HCT116 (cell line): ENCODE data around the gene MAGOHB. TPM values are rescaled to one million over a fixed set of nuclear protein-coding genes. Genes with fewer than 3 reads are reported as not detected.

Source experiments
- ATAC-seq: fragments of 200-7000 bp; cut with Tn5 transposase; 2 replicates; pipeline ENCODE4 v1.9.1; 2020; ENCODE audit warnings: mild to moderate bottlenecking, moderate library complexity
- BruUV-seq: library from RNA; stranded (reverse); fragments of 400-500 nt; replicated peaks from 2 replicates; lab custom pipeline; 2021; lab: Mats Ljungman, UMichigan
- CTCF ChIA-PET: fragments of 300-600 bp; sonication (Branson Sonifier 250); formaldehyde crosslinking; loops from one replicate; lab custom pipeline; 2021; ENCODE audit warnings: antibody characterized with exemption; lab: Charles Lee
- POLR2A ChIA-PET: fragments of 300-600, 350-600 bp; sonication (Branson Sonifier 250); formaldehyde crosslinking; loops from one replicate; lab custom pipeline; 2021; ENCODE audit warnings: antibody characterized with exemption; lab: Charles Lee
- RAD21 ChIA-PET, 2 experiments: fragments of 300-600 bp; sonication (Branson Sonifier 250); formaldehyde crosslinking; loops; one replicate each; lab custom pipeline; 2023; ENCODE audit warnings: low total read pairs in 2 of 2; ENCODE audit not compliant: uncharacterized antibody in 2 of 2, unreplicated experiment in 2 of 2, low non-redundant PET in 1 of 2; lab: Charles Lee
- DNase-seq: peaks from one replicate; pipeline ENCODE4 v3.0.0-alpha.2; 2010; ENCODE audit warnings: low read depth, low spot score
- H2AFZ ChIP-seq: fragments of 200-600 bp; shearing (Covaris generic), sonication (generic); 2 replicates; pipeline ENCODE4 v1.6.1; 2017; ENCODE audit warnings: low read depth, mixed run types, mixed read lengths, antibody characterized with exemption, low read length; ENCODE audit not compliant: poor library complexity, severe bottlenecking
- H3K27ac ChIP-seq: 2 replicates; pipeline ENCODE4 v1.5.1; 2012; ENCODE audit warnings: low read depth, low read length
- H3K27me3 ChIP-seq: fragments of 200-600 bp; sonication (generic); 2 replicates; pipeline ENCODE4 v1.6.1; 2016; ENCODE audit warnings: mixed run types, low read length, mixed read lengths; ENCODE audit not compliant: insufficient read depth
- H3K36me3 ChIP-seq, 2 experiments: fragments of 200-500 bp in 1 of 2; fragments of 200-600 bp in 1 of 2; sonication (Bioruptor generic) in 1 of 2; sonication (generic) in 1 of 2; 2 replicates each; pipeline versions ENCODE4 v1.5.1 to v1.6.1; 2014 to 2016; ENCODE audit warnings: low read length in 2 of 2, inconsistent platforms in 1 of 2, mixed read lengths in 1 of 2, mixed run types in 1 of 2; ENCODE audit not compliant: insufficient read depth in 2 of 2, control insufficient read depth in 1 of 2
- H3K4me1 ChIP-seq, 2 experiments: fragments of 200-600 bp in 1 of 2; sonication (generic) in 1 of 2; 2 replicates each; pipeline versions ENCODE4 v1.5.1 to v1.6.1; 2012 to 2017; ENCODE audit warnings: low read length in 2 of 2, inconsistent platforms in 1 of 2, mild to moderate bottlenecking in 1 of 2, mixed read lengths in 1 of 2, mixed run types in 1 of 2, moderate library complexity in 1 of 2; ENCODE audit not compliant: insufficient read depth in 2 of 2, control insufficient read depth in 1 of 2
- H3K4me2 ChIP-seq: fragments of 200-600 bp; sonication (generic); 2 replicates; pipeline ENCODE4 v1.6.1; 2017; ENCODE audit warnings: mixed run types, low read length, mixed read lengths
- H3K4me3 ChIP-seq, 2 experiments: fragments of 200-600 bp in 1 of 2; sonication (generic) in 1 of 2; replicated peaks in 1 of 2; 2 replicates each; pipeline ENCODE4 v1.5.1; 2011 to 2016; ENCODE audit warnings: low read length in 2 of 2, control low read depth in 1 of 2, low read depth in 1 of 2, mild to moderate bottlenecking in 1 of 2, mixed read lengths in 1 of 2, mixed run types in 1 of 2
- H3K79me2 ChIP-seq: fragments of 200-600 bp; sonication (generic); 2 replicates; pipeline ENCODE4 v1.6.1; 2017; ENCODE audit warnings: mild to moderate bottlenecking, mixed run types, low read length, moderate library complexity, mixed read lengths; ENCODE audit not compliant: insufficient read depth
- H3K9ac ChIP-seq: fragments of 200-600 bp; sonication (generic); 2 replicates; pipeline ENCODE4 v1.6.1; 2016; ENCODE audit warnings: low read length, mixed read lengths
- H3K9me2 ChIP-seq: fragments of 200-600 bp; sonication (generic), shearing (Covaris generic); 2 replicates; pipeline ENCODE4 v1.6.1; 2017; ENCODE audit warnings: mixed run types, mild to moderate bottlenecking, moderate library complexity; ENCODE audit not compliant: insufficient read depth
- H3K9me3 ChIP-seq, 2 experiments: fragments of 200-500 bp in 1 of 2; fragments of 200-600 bp in 1 of 2; sonication (Bioruptor generic) in 1 of 2; sonication (generic) in 1 of 2; 2 replicates each; pipeline ENCODE4 v1.6.1; 2014 to 2017; ENCODE audit warnings: low read length in 2 of 2, mixed read lengths in 2 of 2, inconsistent platforms in 1 of 2, low read depth in 1 of 2, mild to moderate bottlenecking in 1 of 2, mixed run types in 1 of 2, moderate library complexity in 1 of 2; ENCODE audit not compliant: control insufficient read depth in 1 of 2, insufficient read depth in 1 of 2
- H4K20me1 ChIP-seq: fragments of 200-600 bp; sonication (generic), shearing (Covaris generic); 2 replicates; pipeline ENCODE4 v1.6.1; 2017; ENCODE audit warnings: mixed run types, mild to moderate bottlenecking, moderate library complexity; ENCODE audit not compliant: insufficient read depth
- CBX3 ChIP-seq: IDR thresholded peaks from 2 replicates; pipeline ENCODE4 v1.6.1; 2012; ENCODE audit warnings: low read depth
- CEBPB ChIP-seq: IDR thresholded peaks from 2 replicates; pipeline ENCODE4 v1.6.1; 2012; ENCODE audit warnings: low read depth
- EZH2 ChIP-seq: fragments of 200-600 bp; sonication (generic); IDR thresholded peaks from 2 replicates; pipeline ENCODE4 v1.6.1; 2017; ENCODE audit warnings: antibody characterized with exemption, mixed run types
- RAD21 ChIP-seq: IDR thresholded peaks from 2 replicates; pipeline ENCODE4 v1.6.1; 2012; ENCODE audit warnings: low read depth, mild to moderate bottlenecking
- intact Hi-C: fragments of 100-400 bp; cut with micrococcal nuclease; formaldehyde crosslinking; loops from 2 replicates; pipeline ENCODE4 v1.10.0; 2022
- total RNA-seq: library from RNA; stranded (reverse); gene quantifications from one replicate; pipeline ENCODE4 v1.2.1, GENCODE V29; 2021; ENCODE audit not compliant: unreplicated experiment
- TF ChIP-seq, protein P1 (sequence below), 3 experiments: fragments of 200-600 bp in 1 of 3; sonication (generic) in 1 of 3; IDR thresholded peaks in 2 of 3; conservative IDR thresholded peaks in 1 of 3; 2 replicates each; pipeline ENCODE4 v1.5.1; 2012 to 2017; ENCODE audit warnings: low read depth in 2 of 3, low read length in 2 of 3, antibody characterized with exemption in 1 of 3, borderline replicate concordance in 1 of 3, control low read depth in 1 of 3, mild to moderate bottlenecking in 1 of 3, mixed read lengths in 1 of 3, mixed run types in 1 of 3, moderate library complexity in 1 of 3; ENCODE audit not compliant: insufficient read depth in 1 of 3

The MAGOHB gene
- total RNA-seq, 1 experiment from 2014 or later, result 55.8 TPM

DNA sequence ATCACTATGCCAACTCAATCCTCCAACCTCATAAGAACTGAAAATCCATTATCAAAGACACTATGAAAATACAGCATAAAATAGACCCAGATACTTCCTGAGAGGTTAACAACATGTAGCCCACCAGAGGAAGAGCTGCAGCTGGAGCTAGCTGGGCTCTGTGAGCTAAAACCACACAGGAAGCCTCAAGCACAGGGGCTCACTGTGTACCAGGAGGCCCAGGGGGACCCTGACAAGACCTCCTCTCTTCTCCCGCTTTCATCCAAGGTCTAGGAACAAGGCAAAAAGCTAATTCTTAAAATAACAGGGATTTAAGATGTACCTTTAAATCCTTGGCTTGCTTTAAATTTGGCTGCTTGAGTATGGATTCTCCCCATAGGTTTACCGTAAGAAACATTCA is 54.2 kb downstream of the MAGOHB start:
- ATAC-seq (no peak), DNase-seq (no peak)
- ChIA-PET CTCF (interaction anchor here (1.1 to 1.4 kb wide), 2 partner anchors 191 to 228 kb away, joined by 3 read pairs; no protein-coding TSS in a partner anchor), POLR2A (no interaction called here), RAD21 (interaction anchor here in 1 of 2 experiments (0.5 kb wide), 1 partner anchor 185 kb away, joined by 3 read pairs; no protein-coding TSS in a partner anchor)
- H3K9me3 ChIP-seq, result no peaks in the 10 kb centered on the region
- H4K20me1 ChIP-seq, result no peaks in the 10 kb centered on the region
- no peak overlapping the region for H3K4me3 ChIP-seq
- H3K27ac ChIP-seq, result no peak overlapping the region
- H3K9me2 ChIP-seq, result no peaks in the 10 kb centered on the region
- no TSS peak for BruUV-seq
- no peaks in the 10 kb centered on the region for H3K36me3 ChIP-seq
- H2AFZ ChIP-seq, result no peak overlapping the region
- no peak overlapping the region for H3K9ac ChIP-seq
- H3K4me1 ChIP-seq, result no peaks in the 10 kb centered on the region
- no peak overlapping the region for H3K4me2 ChIP-seq
- no peaks in the 10 kb centered on the region for H3K79me2 ChIP-seq
- TF ChIP-seq CEBPB (no peak), CBX3 (no peak)
- TF ChIP-seq, all 23 proteins: peak for 0
- no peaks in the 10 kb centered on the region for H3K27me3 ChIP-seq
- intact Hi-C loops, result no loop called here

DNA sequence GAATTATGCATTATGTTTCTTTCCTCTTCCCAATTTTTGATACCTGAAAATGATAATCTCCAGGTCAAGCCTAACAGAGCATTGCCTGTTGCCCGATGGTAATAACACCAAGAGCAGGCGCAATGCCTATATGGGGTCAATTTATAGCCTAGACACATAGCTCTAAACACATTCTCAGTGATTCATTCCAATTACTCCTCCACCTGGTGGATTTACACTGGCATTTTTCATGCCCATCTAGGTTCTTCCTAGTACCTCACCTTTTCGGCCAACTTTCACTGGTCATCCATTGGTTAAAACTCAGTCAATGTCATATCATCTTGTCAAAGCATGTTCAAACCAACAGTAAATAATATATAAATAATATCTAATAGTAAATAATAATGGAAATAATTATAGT is 54.6 kb downstream of the MAGOHB start:
- intact Hi-C loops, result no loop called here
- TF ChIP-seq EZH2 (no peak), RAD21 (peak; percentile 15; the same call in 1 of the 2 replicates)
- TF ChIP-seq, protein P1, sequence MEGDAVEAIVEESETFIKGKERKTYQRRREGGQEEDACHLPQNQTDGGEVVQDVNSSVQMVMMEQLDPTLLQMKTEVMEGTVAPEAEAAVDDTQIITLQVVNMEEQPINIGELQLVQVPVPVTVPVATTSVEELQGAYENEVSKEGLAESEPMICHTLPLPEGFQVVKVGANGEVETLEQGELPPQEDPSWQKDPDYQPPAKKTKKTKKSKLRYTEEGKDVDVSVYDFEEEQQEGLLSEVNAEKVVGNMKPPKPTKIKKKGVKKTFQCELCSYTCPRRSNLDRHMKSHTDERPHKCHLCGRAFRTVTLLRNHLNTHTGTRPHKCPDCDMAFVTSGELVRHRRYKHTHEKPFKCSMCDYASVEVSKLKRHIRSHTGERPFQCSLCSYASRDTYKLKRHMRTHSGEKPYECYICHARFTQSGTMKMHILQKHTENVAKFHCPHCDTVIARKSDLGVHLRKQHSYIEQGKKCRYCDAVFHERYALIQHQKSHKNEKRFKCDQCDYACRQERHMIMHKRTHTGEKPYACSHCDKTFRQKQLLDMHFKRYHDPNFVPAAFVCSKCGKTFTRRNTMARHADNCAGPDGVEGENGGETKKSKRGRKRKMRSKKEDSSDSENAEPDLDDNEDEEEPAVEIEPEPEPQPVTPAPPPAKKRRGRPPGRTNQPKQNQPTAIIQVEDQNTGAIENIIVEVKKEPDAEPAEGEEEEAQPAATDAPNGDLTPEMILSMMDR (IDR thresholded peaks at IDR 0.05 in 2 of 3, conservative IDR thresholded peaks at IDR 0.05 in 1 of 3; ENCODE audit: borderline replicate concordance in 1 of 3, insufficient read depth in 1 of 3, low read depth in 2 of 3, low read length in 2 of 3), result peak in 1 of 3 experiments; percentile 6; a peak in 2 of 6 replicates
- no peaks in the 10 kb centered on the region for H3K9me2 ChIP-seq
- H3K4me1 ChIP-seq, result no peaks in the 10 kb centered on the region
- H3K27me3 ChIP-seq, result no peaks in the 10 kb centered on the region
- H3K9me3 ChIP-seq, result no peaks in the 10 kb centered on the region
- ChIA-PET RAD21 (interaction anchor here in 1 of 2 experiments (0.5 kb wide), 1 partner anchor 184 kb away, joined by 3 read pairs; no protein-coding TSS in a partner anchor), POLR2A (no interaction called here), CTCF (interaction anchor here (1.1 to 1.4 kb wide), 2 partner anchors 191 to 227 kb away, joined by 3 read pairs; no protein-coding TSS in a partner anchor)
- DNase-seq (no peak), ATAC-seq (no peak)
- no peak overlapping the region for H3K4me2 ChIP-seq
- no peaks in the 10 kb centered on the region for H3K36me3 ChIP-seq
- BruUV-seq, result no TSS peak
- H2AFZ ChIP-seq, result no peak overlapping the region
- no peaks in the 10 kb centered on the region for H3K79me2 ChIP-seq
- H3K4me3 ChIP-seq, result no peak overlapping the region
- no peaks in the 10 kb centered on the region for H4K20me1 ChIP-seq
- no peak overlapping the region for H3K9ac ChIP-seq
- no peak overlapping the region for H3K27ac ChIP-seq
